Activated naive CD4-positive, alpha-beta T cell treated with anti-CD3 and anti-CD28 coated beads, Interleukin-2, amount 50 U/mL, for 72 hours (primary cell): ENCODE measurements around the gene C1orf174. TPM values are rescaled to one million over a fixed set of nuclear protein-coding genes. Genes with fewer than 3 reads are reported as not detected.

Experiments
- ATAC-seq, 2 donors: fragments of 150-1000 bp; cut with Tn5 transposase; 2 replicates each; pipeline ENCODE4 v1.10.0; 2021; ENCODE audit warnings: mild to moderate bottlenecking in 2 of 2, moderate library complexity in 2 of 2
- DNase-seq, 2 donors: peaks; one replicate each; pipeline ENCODE4 v3.0.0; 2021 to 2022; ENCODE audit warnings: low spot score in 2 of 2
- H3K27ac Mint-ChIP-seq, 2 donors: one replicate each; pipeline ENCODE4 v1.8.0; 2022; ENCODE audit warnings: mild to moderate bottlenecking in 2 of 2, mixed read lengths in 2 of 2
- H3K36me3 Mint-ChIP-seq, 2 donors: one replicate each; pipeline ENCODE4 v1.8.0; 2022; ENCODE audit warnings: mixed read lengths in 2 of 2
- H3K9me3 Mint-ChIP-seq, 2 donors: one replicate each; pipeline ENCODE4 v1.8.0; 2022; ENCODE audit warnings: mixed read lengths in 2 of 2
- total RNA-seq, 2 donors: library from RNA; stranded (reverse); gene quantifications; one replicate each; pipeline ENCODE4 v1.2.3, GENCODE V29; 2022

C1orf174 gene
- total RNA-seq, 2 donors from 2014 or later, result 28.9 to 34.7 TPM

DNA sequence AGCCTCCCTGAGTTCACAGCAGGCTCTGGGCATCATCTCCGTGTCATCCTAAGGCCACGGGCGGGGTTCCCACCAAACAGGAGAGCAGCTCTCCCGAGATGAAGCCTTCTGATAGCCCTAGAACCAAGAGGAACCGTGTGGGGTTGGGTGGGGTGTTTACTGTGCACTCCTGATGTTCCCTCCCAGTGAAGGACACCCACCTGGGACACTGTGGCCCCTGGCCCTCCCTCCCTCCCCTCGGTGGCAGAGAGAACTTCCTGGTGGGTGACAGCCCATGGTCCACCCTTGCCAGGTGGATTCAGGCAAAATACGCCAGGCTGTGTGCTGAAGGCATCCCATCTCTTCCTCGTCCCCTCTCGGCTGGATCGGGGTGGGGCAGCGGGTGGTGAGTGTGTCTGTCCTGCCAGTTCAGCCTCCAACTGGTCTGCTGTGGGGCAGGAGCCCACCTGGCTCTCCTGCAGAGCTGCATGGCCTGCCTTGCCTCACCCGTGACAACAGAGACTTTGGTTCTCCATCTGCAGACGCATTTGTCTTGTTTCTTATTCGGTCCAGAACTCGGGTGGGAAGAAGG is 15.6 kb upstream of the C1orf174 start:
- Mint-ChIP-seq H3K27ac (no peak overlapping the region), H3K36me3 (no peaks in the 10 kb centered on the region), H3K9me3 (no peaks in the 10 kb centered on the region)
- DNase-seq, result peak in 1 of 2 donors; percentile 44
- ATAC-seq, result no peak

DNA sequence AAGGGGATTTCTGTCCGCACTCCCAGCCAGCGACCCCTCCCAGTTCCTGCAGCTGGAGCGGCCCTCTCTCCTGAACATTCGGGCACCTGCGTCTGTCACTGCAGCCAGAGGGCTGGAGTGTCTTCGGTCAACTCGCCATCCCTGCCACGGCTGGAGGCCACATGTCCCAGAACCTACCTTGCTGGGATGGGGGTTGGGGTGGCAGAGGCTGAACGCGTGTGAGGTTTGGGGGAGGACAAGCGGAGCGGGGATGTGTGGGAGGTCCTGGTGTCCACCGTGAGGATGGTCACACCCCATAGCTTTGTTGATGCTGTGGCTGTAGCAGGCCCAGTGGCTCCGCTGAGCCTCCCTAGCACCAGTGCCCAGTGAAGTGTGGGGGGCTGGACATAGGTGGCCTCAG is 14.8 kb upstream of the C1orf174 start:
- H3K9me3 Mint-ChIP-seq, result no peaks in the 10 kb centered on the region
- ATAC-seq (no peak), DNase-seq (no peak)
- H3K27ac Mint-ChIP-seq, result no peak overlapping the region
- H3K36me3 Mint-ChIP-seq, result no peaks in the 10 kb centered on the region

DNA sequence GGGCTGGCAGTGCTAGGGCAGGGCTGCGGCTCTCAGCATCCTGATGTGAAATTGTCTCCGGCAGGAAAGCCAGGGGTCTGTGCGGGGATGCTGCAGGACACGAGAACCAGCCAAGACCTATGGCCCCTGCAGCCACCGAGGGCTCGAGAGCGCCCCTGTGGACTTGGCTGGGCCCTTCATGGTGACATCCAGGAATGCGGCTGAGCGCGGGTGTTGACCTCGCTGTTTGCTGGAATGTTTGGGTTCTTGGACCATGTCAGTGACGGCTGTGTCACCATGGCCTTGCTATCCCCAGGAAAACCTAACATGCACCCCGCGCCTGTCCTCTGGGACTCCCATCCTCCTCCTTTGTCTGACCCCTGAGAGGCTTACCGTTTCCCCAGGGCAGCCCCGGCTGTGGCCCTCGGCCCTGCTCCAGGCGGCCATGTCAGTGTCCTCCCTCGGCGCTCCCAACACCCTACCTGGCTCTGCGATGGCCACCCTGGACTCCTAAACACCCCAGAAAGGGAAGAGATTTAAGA is 14.3 kb upstream of the C1orf174 start:
- H3K9me3 Mint-ChIP-seq, result no peaks in the 10 kb centered on the region
- no peaks in the 10 kb centered on the region for H3K36me3 Mint-ChIP-seq
- no peak for ATAC-seq
- peak in 1 of 2 donors; percentile 50 for DNase-seq
- H3K27ac Mint-ChIP-seq, result no peak overlapping the region

DNA sequence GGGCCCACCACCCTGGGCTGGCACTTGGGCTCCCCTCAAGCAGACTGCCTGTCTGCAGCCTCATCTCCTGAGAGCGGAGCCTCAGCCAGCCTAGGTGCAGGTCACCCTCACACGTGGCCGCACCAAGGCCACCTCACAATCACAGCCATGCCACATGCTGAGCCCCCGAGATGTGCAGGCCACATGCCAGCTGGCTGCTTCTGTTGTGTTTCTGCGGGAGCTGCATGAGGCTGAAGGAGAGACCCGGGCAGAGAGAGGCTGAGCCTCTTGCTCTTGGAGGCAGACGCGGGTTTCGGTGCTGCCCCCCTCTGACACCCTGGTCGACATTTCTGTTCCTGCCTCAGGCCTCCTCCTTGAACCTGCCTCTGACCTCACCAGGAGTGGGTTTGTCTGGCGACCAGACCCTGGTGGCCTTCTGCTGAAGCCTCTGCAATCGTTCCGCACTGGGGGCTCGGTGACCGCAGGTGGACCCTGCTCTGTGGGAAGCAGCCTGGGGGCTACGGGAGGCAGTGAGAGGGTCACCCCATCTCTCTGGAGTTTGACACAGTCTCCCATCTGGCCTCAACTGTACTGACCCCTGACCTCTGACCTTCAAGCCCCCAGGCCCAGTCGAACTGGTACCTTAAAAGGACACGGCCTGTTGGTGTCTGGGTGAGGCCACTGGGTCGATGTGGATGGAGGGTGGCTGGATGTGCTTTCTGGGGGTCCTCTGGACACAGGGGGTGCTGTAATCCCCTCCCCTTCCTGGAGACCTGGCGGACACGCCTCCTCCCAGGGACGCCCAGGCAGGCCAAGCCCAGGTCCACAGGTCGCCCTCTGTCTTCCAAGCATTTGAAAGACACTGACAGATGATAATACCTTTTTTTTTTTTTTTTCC is 13.0 kb upstream of the C1orf174 start:
- ATAC-seq (no peak), DNase-seq (peak in 1 of 2 donors; percentile 35)
- H3K36me3 Mint-ChIP-seq, result no peaks in the 10 kb centered on the region
- no peak overlapping the region for H3K27ac Mint-ChIP-seq
- no peaks in the 10 kb centered on the region for H3K9me3 Mint-ChIP-seq

DNA sequence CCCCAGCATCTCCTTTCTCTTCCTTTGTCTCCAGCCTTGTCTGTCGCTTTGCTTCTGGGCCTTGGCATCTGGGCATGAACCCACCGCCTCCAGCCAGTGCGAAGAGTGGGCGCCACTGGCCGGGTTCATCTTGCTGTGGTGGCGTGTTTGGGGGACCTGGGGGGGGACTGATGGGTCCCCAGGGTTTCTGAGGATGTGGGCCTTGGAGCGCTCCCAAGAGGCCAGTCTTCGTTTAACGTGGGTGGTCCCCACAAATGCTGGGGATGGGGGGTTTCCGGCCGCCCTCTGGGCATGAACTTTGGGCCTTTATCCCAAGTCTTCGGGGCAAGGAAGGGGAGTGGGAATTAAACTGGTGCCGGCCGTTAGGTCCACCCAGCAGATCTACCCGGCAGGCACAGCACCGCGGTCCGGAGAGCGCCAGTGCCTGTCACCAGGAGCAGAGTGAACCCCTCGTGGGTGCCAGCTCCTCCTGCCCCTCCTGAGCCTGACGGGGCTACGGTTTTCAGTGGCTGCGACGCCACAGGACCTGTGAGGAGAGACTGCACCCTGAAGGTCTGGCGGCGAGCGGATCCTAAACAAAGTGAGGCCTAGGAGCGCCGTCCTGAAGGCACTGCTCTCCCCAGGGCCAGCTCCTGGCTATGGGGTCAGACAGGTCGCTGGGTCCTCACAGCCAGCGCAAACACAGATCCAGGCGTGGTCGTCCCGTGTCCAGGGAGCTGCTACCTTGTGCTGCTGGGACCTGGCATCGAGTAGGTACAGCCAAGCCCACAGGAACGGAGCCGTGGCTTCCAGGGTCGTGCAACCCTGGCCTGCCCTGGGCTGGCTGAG is 12.1 kb upstream of the C1orf174 start:
- no peak for ATAC-seq
- no peaks in the 10 kb centered on the region for H3K9me3 Mint-ChIP-seq
- no peak overlapping the region for H3K27ac Mint-ChIP-seq
- DNase-seq, result peak in 1 of 2 donors; percentile 45
- no peaks in the 10 kb centered on the region for H3K36me3 Mint-ChIP-seq

DNA sequence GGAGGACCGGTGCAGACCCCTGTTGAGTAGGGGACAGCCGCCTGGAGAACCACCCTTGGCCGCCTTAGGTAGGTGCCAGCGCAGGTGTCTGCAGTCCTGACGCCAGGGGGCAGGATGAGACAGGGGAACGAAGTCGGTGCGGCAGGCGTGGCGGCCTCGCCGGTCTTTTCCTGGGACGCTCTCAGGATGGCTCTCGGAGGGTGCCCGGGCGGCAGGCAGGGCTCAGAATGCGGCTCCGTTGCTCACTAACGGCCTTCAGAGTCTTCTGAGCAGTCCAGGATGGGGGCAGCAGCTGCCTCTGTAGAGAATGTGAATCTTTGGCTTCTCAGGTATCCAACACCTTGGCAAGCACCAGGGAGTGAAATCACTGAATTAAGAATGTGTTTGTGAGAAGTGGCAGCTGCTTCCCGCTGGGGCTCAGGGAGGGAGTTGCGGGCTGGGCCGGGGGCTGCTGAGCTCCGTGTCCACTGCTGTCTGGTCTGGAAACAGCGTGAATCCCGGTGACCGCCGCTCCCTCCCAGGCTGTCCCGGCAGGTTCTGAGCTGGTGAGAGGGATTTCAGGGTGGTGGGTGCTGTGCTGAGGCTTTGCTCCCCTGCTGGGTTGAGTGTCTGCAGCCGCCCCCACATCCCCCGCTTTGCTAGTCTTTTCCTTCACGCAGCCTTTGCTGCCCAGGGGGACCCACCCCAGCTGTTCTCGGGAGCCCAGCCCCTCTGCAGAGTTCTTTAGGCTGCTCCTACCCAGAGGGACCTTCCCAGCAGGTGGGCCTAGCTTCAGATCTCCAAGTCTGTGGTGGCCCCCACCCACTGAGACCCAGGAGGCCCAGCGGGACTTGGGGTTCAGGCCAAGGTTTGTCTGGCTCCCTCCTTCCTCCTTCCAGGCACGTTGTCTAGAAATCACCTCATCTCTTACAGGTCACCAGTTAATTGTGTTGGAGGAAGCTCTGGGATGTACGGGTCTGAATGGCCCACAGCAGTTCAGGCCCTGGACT is 11.1 kb upstream of the C1orf174 start:
- H3K36me3 Mint-ChIP-seq, result no peaks in the 10 kb centered on the region
- H3K9me3 Mint-ChIP-seq, result no peaks in the 10 kb centered on the region
- DNase-seq (peak; percentile 68 to 83), ATAC-seq (peak; percentile 73 to 87)
- H3K27ac Mint-ChIP-seq, result no peak overlapping the region

DNA sequence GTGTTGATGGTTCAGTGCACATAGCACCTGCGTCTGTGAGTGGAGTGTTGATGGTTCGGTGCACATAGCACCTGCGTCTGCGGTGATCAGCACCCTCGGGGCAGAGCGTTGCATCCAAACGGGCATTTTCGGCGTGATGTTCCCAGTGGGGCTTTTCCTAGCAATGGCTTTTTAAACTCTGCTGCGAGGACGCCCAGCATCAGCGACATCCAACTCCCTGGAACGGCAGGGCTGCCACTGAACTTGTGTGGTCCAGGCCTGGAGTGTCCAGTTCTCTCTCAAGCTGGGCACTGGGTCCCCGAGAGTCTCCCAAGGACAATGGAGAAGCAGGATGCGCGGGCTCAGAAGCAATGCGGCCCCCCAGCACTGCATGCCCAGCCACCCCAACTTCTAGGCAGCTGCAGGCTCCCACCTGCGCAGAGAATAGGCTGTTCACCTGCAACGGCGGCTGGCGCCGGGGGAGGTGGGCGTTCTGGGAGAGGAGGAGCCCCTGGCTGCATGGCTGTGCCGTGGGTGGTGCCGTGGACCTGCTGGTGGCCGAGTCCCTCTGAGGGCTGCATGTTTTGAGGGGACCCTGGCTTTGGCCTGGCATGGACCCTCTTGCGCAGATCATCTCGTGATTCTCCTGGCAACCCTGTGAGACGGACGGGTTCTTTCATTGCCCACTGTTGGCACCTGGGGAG is 10.1 kb upstream of the C1orf174 start:
- H3K9me3 Mint-ChIP-seq, result no peaks in the 10 kb centered on the region
- no peak for ATAC-seq

DNA sequence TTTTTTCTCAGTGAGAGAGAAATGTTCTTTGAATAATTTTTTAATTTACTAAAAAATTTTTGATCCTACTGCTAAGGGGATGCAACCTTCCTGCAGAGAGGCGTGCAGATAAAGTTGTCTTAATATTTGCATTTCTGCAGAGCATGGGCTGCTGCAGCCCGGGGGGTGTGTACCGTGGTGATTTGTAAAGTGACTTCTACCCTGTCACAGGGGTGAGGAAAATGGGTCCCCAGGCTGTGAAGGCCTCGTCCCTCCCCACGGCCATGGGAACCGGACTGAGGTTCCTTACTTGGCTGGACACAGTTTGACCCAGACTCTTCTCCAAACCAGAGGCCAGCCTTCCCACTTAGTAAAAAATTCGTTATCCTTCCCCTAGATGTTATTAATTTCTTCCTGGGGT is 9.5 kb upstream of the C1orf174 start:
- DNase-seq (no peak), ATAC-seq (no peak)
- Mint-ChIP-seq H3K9me3 (no peaks in the 10 kb centered on the region), H3K36me3 (no peaks in the 10 kb centered on the region), H3K27ac (no peak overlapping the region)

More for the DNA sequence above, 10.1 kb upstream of the C1orf174 start:
- H3K36me3 Mint-ChIP-seq, result no peaks in the 10 kb centered on the region
- H3K27ac Mint-ChIP-seq, result no peak overlapping the region
- peak in 1 of 2 donors; percentile 54 for DNase-seq

DNA sequence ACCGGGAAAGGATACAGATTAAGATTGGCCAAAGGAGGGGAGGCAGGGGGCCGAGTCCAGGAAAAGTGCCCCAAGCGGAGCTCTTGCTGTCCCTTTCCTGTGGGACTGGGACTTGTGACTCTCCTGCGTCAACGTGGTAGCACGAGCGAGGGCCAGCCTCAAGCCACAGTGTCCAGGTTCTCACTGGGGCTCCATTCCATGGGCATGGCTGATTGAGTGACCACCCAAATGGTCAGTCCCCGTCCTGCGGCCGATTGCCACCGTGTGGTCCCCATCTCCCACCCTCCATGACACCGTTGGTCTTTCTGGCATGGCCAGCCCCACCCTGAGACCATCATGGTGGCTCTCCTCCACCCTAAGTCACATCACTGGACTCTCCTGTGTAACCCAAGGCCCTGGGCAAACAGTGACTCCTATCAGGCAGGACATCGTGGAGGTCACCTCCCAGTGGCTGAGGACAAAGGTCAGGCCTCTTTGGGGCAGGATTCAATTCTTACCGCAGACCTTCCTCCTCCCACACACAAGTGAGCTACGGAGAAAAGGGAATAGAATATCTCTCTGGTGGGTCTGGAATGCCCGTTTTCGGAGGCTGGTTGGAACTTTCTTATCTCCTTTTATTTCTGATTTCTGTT is 8.9 kb upstream of the C1orf174 start:
- Mint-ChIP-seq H3K9me3 (no peaks in the 10 kb centered on the region), H3K27ac (peak overlapping the region in 1 of 2 donors; percentile 6), H3K36me3 (no peaks in the 10 kb centered on the region)
- DNase-seq (peak in 1 of 2 donors; percentile 28), ATAC-seq (no peak)

DNA sequence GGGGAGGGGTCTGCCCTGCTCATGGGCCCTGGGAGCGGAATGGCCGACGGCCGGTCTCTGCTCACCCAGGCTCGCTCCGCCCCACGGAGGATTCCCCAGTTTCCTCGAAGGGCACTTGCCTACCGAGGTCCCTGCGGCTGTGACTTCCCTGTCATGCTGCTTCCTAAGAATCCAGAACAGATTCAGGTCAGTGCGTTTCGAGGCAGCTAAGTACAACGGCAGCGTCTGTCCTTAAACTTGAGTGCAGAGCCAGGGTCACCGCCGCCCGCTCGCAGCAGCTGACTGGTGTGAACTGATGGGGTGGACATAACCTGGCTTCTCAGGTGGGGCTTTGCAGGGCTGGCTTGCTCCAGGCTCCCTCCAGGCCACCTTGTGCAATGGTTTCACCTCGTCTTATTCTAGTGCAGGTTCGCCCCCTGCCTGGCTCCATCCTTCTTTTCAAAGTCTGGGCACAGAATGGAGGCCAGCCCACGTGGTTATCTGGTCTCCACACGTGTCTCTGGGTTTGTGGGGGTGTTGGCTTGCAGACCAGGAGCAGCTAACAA is 7.6 kb upstream of the C1orf174 start:
- DNase-seq, result peak in 1 of 2 donors; percentile 50
- Mint-ChIP-seq H3K36me3 (no peaks in the 10 kb centered on the region), H3K27ac (peak overlapping the region in 1 of 2 donors; percentile 6), H3K9me3 (no peaks in the 10 kb centered on the region)
- no peak for ATAC-seq

DNA sequence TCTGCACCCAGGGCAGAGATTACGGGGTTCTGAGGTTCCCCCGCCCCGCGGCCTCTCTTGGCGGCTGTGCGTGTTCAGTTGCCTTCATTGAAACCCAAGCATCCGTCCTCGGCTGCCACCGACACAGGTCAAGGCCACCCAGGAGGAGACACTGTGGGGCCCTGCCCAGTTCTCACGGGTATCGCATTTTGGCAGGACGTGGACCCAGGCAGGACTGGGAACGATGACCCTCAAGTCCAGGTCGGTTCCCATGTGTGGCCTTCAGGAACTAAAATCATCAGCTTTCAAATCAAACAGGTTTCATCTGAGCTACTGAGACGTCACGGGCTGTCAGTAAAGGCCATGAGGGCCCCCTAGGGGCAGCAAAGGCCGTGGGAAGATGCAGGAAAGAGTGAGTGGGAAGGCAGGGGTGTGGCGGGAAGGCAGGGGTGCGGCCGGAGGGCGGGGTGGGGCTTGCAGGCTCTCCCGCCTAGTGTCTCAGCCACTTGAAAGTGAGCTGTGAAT is 7.0 kb upstream of the C1orf174 start:
- no peaks in the 10 kb centered on the region for H3K9me3 Mint-ChIP-seq
- DNase-seq, result peak; percentile 47 to 53
- no peaks in the 10 kb centered on the region for H3K36me3 Mint-ChIP-seq
- peak; percentile 21 to 33 for ATAC-seq
- peak overlapping the region in 1 of 2 donors; percentile 36 for H3K27ac Mint-ChIP-seq

DNA sequence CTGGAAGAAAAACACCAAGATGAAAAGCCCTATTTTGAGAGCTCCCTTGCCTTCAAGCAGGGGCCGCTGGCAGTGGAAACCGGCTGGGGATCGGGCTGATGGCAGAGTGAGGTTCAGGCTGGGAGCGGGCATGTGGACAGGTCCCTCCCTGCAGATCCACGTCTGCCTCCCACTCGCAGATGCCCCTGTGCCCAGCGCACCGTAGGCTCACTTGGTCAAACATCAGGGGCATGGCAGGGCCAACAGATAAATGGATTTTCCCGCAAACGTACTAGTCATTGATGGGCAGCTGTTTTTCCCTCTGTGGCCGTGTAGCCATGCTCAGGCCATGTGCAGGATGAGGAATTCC is 6.6 kb upstream of the C1orf174 start:
- H3K36me3 Mint-ChIP-seq, result no peaks in the 10 kb centered on the region
- no peak for ATAC-seq
- H3K27ac Mint-ChIP-seq, result no peak overlapping the region
- DNase-seq, result peak in 1 of 2 donors; percentile 47
- H3K9me3 Mint-ChIP-seq, result no peaks in the 10 kb centered on the region

DNA sequence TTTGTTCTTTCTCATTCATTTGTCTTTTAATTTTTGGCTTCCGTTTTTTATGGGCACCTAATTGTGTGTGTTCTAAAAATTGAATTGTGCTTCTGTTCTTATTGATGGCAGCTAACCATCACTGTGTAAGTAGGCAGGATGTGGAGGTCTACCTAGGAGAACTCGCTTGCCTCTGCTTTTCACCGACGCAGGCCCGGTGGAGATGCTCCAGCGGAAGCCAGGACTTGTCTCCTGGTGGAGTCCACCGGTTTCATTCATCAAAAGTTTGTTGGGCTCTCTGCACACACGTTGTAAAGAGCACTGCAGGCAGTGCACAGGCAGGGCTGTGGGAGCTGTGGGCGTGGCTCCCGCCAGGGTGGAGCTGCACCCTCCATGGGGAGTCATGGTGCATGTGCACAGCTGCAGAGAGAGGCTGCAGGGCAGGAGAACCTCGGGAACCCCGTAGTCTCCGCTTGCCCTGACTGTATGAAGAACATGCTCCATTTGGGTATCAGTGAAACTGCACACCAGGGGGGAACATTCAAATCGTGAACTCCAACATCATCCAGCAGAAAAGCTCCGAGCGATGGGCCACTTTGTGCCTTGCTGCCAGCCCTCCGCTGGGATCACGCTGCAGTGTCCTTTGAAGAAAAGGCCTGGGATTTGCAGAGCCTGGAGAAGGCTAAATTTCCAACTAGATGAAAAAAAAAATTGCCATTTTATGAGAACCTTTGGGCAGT is 6.0 kb upstream of the C1orf174 start:
- H3K27ac Mint-ChIP-seq, result peak overlapping the region in 1 of 2 donors; percentile 44
- H3K36me3 Mint-ChIP-seq, result no peaks in the 10 kb centered on the region
- no peak for ATAC-seq
- peak in 1 of 2 donors; percentile 37 for DNase-seq
- no peaks in the 10 kb centered on the region for H3K9me3 Mint-ChIP-seq
